RWPE2 (cell line): ENCODE results near the gene TIRAP.

Experiments used
- ATAC-seq: fragments of 200-7000 bp; cut with Tn5 transposase; 3 replicates; pipeline ENCODE4 v1.9.1; 2021; ENCODE audit warnings: low read depth
- DNase-seq: peaks from one replicate; pipeline ENCODE4 v3.0.0-alpha.2; 2020; ENCODE audit warnings: low spot score
- H3K27ac ChIP-seq: fragments of 450-650 bp; 2 replicates; pipeline ENCODE4 v1.5.1; 2017; ENCODE audit warnings: mild to moderate bottlenecking; ENCODE audit not compliant: poor library complexity, severe bottlenecking
- H3K27me3 ChIP-seq: fragments of 250-450 bp; sonication (Bioruptor Pico); 2 replicates; pipeline ENCODE4 v1.5.1; 2021; ENCODE audit warnings: mild to moderate bottlenecking, moderate library complexity; ENCODE audit not compliant: insufficient read depth, poor library complexity, severe bottlenecking
- H3K36me3 ChIP-seq: fragments of 250-450 bp; sonication (Bioruptor Pico); 2 replicates; pipeline ENCODE4 v1.5.1; 2020; ENCODE audit warnings: low read depth, mild to moderate bottlenecking, moderate library complexity
- H3K4me1 ChIP-seq: fragments of 250-450 bp; sonication (Bioruptor Pico); 2 replicates; pipeline ENCODE4 v1.5.1; 2021; ENCODE audit warnings: mild to moderate bottlenecking, moderate library complexity; ENCODE audit not compliant: insufficient read depth, poor library complexity, severe bottlenecking
- H3K4me3 ChIP-seq: fragments of 250-450 bp; sonication (Bioruptor Pico); 2 replicates; pipeline ENCODE4 v1.5.1; 2021; ENCODE audit warnings: mild to moderate bottlenecking, moderate library complexity; ENCODE audit not compliant: severe bottlenecking
- H3K9me3 ChIP-seq: fragments of 250-450 bp; sonication (Bioruptor Pico); 2 replicates; pipeline ENCODE4 v1.5.1; 2021; ENCODE audit warnings: mild to moderate bottlenecking, moderate library complexity; ENCODE audit not compliant: severe bottlenecking
- CTCF ChIP-seq: fragments of 450-650 bp; IDR thresholded peaks from one replicate; pipeline ENCODE4 v1.5.1; 2017; ENCODE audit warnings: mild to moderate bottlenecking, moderate library complexity; ENCODE audit not compliant: poor library complexity, severe bottlenecking

The TIRAP gene

GRCh38 chr11:126282361-126282735, 545 bp upstream of the TIRAP start:
- TF ChIP-seq CTCF, result no peak
- H3K36me3 ChIP-seq, result no peaks in the 10 kb centered on the region
- no peak for DNase-seq
- H3K27ac ChIP-seq, result peak overlapping the region; percentile 48
- peak overlapping the region; percentile 44 for H3K4me3 ChIP-seq
- ATAC-seq, result peak; percentile 11; the same call in 2 of the 3 replicates
- H3K4me1 ChIP-seq, result peaks cover 4% of the 10 kb centered on the region
- no peaks in the 10 kb centered on the region for H3K9me3 ChIP-seq
- no peaks in the 10 kb centered on the region for H3K27me3 ChIP-seq

- no peak for TF ChIP-seq CTCF
- ATAC-seq, result peak; percentile 65
Measured at GRCh38 chr11:126284829-126285228, 1.9 kb downstream of the TIRAP start.

GRCh38 chr11:126288237-126288636, 5.3 kb downstream of the TIRAP start:
- ATAC-seq (no peak), DNase-seq (no peak)
- no peaks in the 10 kb centered on the region for H3K9me3 ChIP-seq
- no peak overlapping the region for H3K4me3 ChIP-seq
- H3K27me3 ChIP-seq, result no peaks in the 10 kb centered on the region
- no peak for TF ChIP-seq CTCF
- peaks cover 15% of the 10 kb centered on the region for H3K36me3 ChIP-seq
- H3K4me1 ChIP-seq, result peaks cover 4% of the 10 kb centered on the region
- no peak overlapping the region for H3K27ac ChIP-seq

More at GRCh38 chr11:126284829-126285228, 1.9 kb downstream of the TIRAP start:
- peak; percentile 85 for DNase-seq
- Histone ChIP-seq H3K4me3 (no peak overlapping the region), H3K27ac (no peak overlapping the region), H3K9me3 (no peaks in the 10 kb centered on the region), H3K4me1 (peaks cover 4% of the 10 kb centered on the region), H3K36me3 (peaks cover 6% of the 10 kb centered on the region), H3K27me3 (no peaks in the 10 kb centered on the region)

GRCh38 chr11:126290887-126291286, 8.0 kb downstream of the TIRAP start:
- ATAC-seq (no peak), DNase-seq (no peak)
- no peak for TF ChIP-seq CTCF
- H3K9me3 ChIP-seq, result no peaks in the 10 kb centered on the region
- H3K36me3 ChIP-seq, result peaks cover 25% of the 10 kb centered on the region
- no peaks in the 10 kb centered on the region for H3K4me1 ChIP-seq
- no peak overlapping the region for H3K4me3 ChIP-seq
- no peaks in the 10 kb centered on the region for H3K27me3 ChIP-seq
- no peak overlapping the region for H3K27ac ChIP-seq

- Histone ChIP-seq H3K9me3 (no peaks in the 10 kb centered on the region), H3K27ac (no peak overlapping the region), H3K27me3 (no peaks in the 10 kb centered on the region), H3K36me3 (peaks cover 21% of the 10 kb centered on the region), H3K4me1 (no peaks in the 10 kb centered on the region), H3K4me3 (no peak overlapping the region)
- DNase-seq (no peak), ATAC-seq (no peak)
- TF ChIP-seq CTCF, result no peak
Measured at GRCh38 chr11:126293726-126294125, 10.8 kb downstream of the TIRAP start.
